ENCODE measurements around the gene GAST. TPM values are rescaled to one million over a fixed set of nuclear protein-coding genes. Genes with fewer than 3 reads are reported as not detected.

GAST gene
- total RNA-seq, 4 donors from 2014 or later, result not detected

- Histone ChIP-seq H3K36me3 (no peaks in the 10 kb centered on the region), H3K27me3 (no peaks in the 10 kb centered on the region), H3K4me1 (peaks cover 21 to 37% (median 27%) of the 10 kb centered on the region in 4 donors), H3K27ac (replicated peaks in 1 of 4) (peak overlapping the region; percentile 81 to 91 (median 86)), H3K4me3 (peak overlapping the region; percentile 53 to 65 (median 58)), H3K9me3 (no peaks in the 10 kb centered on the region)
- 3% methylated on average over 18 of the region's 39 CpGs for WGBS
- TF ChIP-seq EP300 (IDR thresholded peaks at IDR 0.05) (no peak), CTCF (IDR thresholded peaks at IDR 0.05) (peak; percentile 94 to 99 (median 95)), POLR2A (IDR thresholded peaks at IDR 0.05; ENCODE audit: low read depth) (no peak), POLR2AphosphoS5 (IDR thresholded peaks at IDR 0.05) (peak; percentile 85 to 89)
- intact Hi-C loops (cut with DNase I), result loop anchor here (5.0 kb wide), 1 partner anchor 808 kb away; no protein-coding TSS in a partner anchor
- DNase-seq (ENCODE audit: extremely low spot score), result peak; percentile 93
Observed at GRCh38 chr17:41665566-41666236, 46.4 kb upstream of the GAST start.

GRCh38 chr17:41666237-41666641 lies 45.9 kb upstream of the GAST start:
- Histone ChIP-seq H3K4me3 (peak overlapping the region; percentile 53 to 65 (median 58)), H3K27me3 (no peaks in the 10 kb centered on the region), H3K27ac (replicated peaks in 1 of 4) (peak overlapping the region; percentile 81 to 91 (median 86)), H3K9me3 (no peaks in the 10 kb centered on the region), H3K36me3 (no peaks in the 10 kb centered on the region), H3K4me1 (peaks cover 21 to 37% (median 27%) of the 10 kb centered on the region in 4 donors)
- TF ChIP-seq POLR2A (IDR thresholded peaks at IDR 0.05; ENCODE audit: low read depth), result no peak
- no peak for TF ChIP-seq EP300 (IDR thresholded peaks at IDR 0.05)
- no peak for TF ChIP-seq CTCF (IDR thresholded peaks at IDR 0.05)
- no peak for TF ChIP-seq POLR2AphosphoS5 (IDR thresholded peaks at IDR 0.05)
- DNase-seq (ENCODE audit: extremely low spot score), result no peak
- intact Hi-C loops (cut with DNase I), result loop anchor here (5.0 kb wide), 1 partner anchor 809 kb away; no protein-coding TSS in a partner anchor
- 1% methylated on average over 10 of the region's 11 CpGs for WGBS

GRCh38 chr17:41666708-41667279 lies 45.3 kb upstream of the GAST start:
- 0% methylated on average over 3 of the region's 23 CpGs for WGBS
- TF ChIP-seq EP300 (IDR thresholded peaks at IDR 0.05), result no peak
- TF ChIP-seq POLR2AphosphoS5 (IDR thresholded peaks at IDR 0.05), result peak in 1 of 2 donors; percentile 45
- TF ChIP-seq CTCF (IDR thresholded peaks at IDR 0.05), result peak; percentile 98

GRCh38 chr17:41667280-41668041 lies 44.7 kb upstream of the GAST start:
- intact Hi-C loops (cut with DNase I), result loop anchor here (5.0 kb wide), 1 partner anchor 810 kb away; no protein-coding TSS in a partner anchor
- no peaks in the 10 kb centered on the region for H3K36me3 ChIP-seq
- no peaks in the 10 kb centered on the region for H3K9me3 ChIP-seq
- H3K27ac ChIP-seq (replicated peaks in 1 of 4), result peak overlapping the region; percentile 81 to 91 (median 86)
- TF ChIP-seq EP300 (IDR thresholded peaks at IDR 0.05), result no peak
- no peak for TF ChIP-seq POLR2A (IDR thresholded peaks at IDR 0.05; ENCODE audit: low read depth)
- TF ChIP-seq CTCF (IDR thresholded peaks at IDR 0.05), result no peak
- no peak for TF ChIP-seq POLR2AphosphoS5 (IDR thresholded peaks at IDR 0.05)
- peaks cover 21 to 37% (median 27%) of the 10 kb centered on the region in 4 donors for H3K4me1 ChIP-seq
- H3K4me3 ChIP-seq, result peak overlapping the region in 3 of 4 donors; percentile 53 to 65 (median 57)
- DNase-seq (ENCODE audit: extremely low spot score), result no peak
- 67% methylated on average over 19 of the region's 23 CpGs for WGBS
- no peaks in the 10 kb centered on the region for H3K27me3 ChIP-seq

More at GRCh38 chr17:41666708-41667279, 45.3 kb upstream of the GAST start:
- no peaks in the 10 kb centered on the region for H3K9me3 ChIP-seq
- no peaks in the 10 kb centered on the region for H3K27me3 ChIP-seq
- intact Hi-C loops (cut with DNase I), result loop anchor here (5.0 kb wide), 1 partner anchor 809 kb away; no protein-coding TSS in a partner anchor
- H3K4me1 ChIP-seq, result peaks cover 21 to 37% (median 27%) of the 10 kb centered on the region in 4 donors
- peak overlapping the region; percentile 53 to 65 (median 58) for H3K4me3 ChIP-seq
- no peaks in the 10 kb centered on the region for H3K36me3 ChIP-seq
- peak; percentile 96 for DNase-seq (ENCODE audit: extremely low spot score)
- H3K27ac ChIP-seq (replicated peaks in 1 of 4), result peak overlapping the region; percentile 81 to 91 (median 86)
